Nephron progenitor cell (in vitro differentiated cells): Measurements from ENCODE around the gene CD164.
A peak's percentile ranks its signal among the peaks of the same experiment; 100 is the strongest.

Experiments
- DNase-seq: peaks from one replicate; pipeline ENCODE4 v3.0.0; 2021
- H3K27ac Mint-ChIP-seq: 2 replicates; pipeline ENCODE4 v1.8.0; 2021; ENCODE audit warnings: mild to moderate bottlenecking, moderate library complexity, mixed read lengths
- H3K27me3 Mint-ChIP-seq: 2 replicates; pipeline ENCODE4 v1.8.0; 2021; ENCODE audit warnings: mild to moderate bottlenecking, low read depth, mixed read lengths; ENCODE audit not compliant: poor library complexity
- H3K36me3 Mint-ChIP-seq: 2 replicates; pipeline ENCODE4 v1.8.0; 2021; ENCODE audit warnings: low read depth, mixed read lengths
- H3K4me1 Mint-ChIP-seq: 2 replicates; pipeline ENCODE4 v1.8.0; 2021; ENCODE audit warnings: mixed read lengths
- H3K4me3 Mint-ChIP-seq: 2 replicates; pipeline ENCODE4 v1.8.0; 2021; ENCODE audit warnings: mild to moderate bottlenecking, moderate library complexity, mixed read lengths
- H3K9me3 Mint-ChIP-seq: 2 replicates; pipeline ENCODE4 v1.8.0; 2021; ENCODE audit warnings: mild to moderate bottlenecking, moderate library complexity, mixed read lengths
- CTCF ChIP-seq: fragments of 200-600 bp; sonication (generic); IDR thresholded peaks from 2 replicates; pipeline ENCODE4 v1.5.0; 2021; ENCODE audit warnings: antibody characterized with exemption

The CD164 gene

GRCh38 chr6:109381747-109382575, at the start of gene CD164:
Gene CD164, minus strand, starts transcription at chr6:109382467. Its CDS starts 89 bp downstream, at chr6:109382378.
- Mint-ChIP-seq H3K27ac (peak within 1 kb of the TSS; percentile 100), H3K4me3 (peak within 1 kb of the TSS; percentile 94), H3K9me3 (no peaks in the 10 kb centered on the region), H3K27me3 (peaks cover 10% of the 10 kb centered on the region), H3K4me1 (peaks cover 48% of the 10 kb centered on the region), H3K36me3 (peaks cover 22% of the 10 kb centered on the region)
- DNase-seq = peak; percentile 92
- no peak for TF ChIP-seq CTCF

- DNase-seq = no peak
- peaks cover 2% of the 10 kb centered on the region for H3K27me3 Mint-ChIP-seq
- H3K4me1 Mint-ChIP-seq = peaks cover 4% of the 10 kb centered on the region
- H3K4me3 Mint-ChIP-seq = no peak overlapping the region
- H3K27ac Mint-ChIP-seq = no peak overlapping the region
- H3K36me3 Mint-ChIP-seq = no peaks in the 10 kb centered on the region
- no peaks in the 10 kb centered on the region for H3K9me3 Mint-ChIP-seq
- TF ChIP-seq CTCF = no peak
Measured at GRCh38 chr6:109429496-109429895, 47.2 kb upstream of the CD164 start.

- Mint-ChIP-seq H3K4me3 (no peak overlapping the region), H3K9me3 (no peaks in the 10 kb centered on the region), H3K27ac (no peak overlapping the region), H3K27me3 (peaks cover 2% of the 10 kb centered on the region), H3K36me3 (no peaks in the 10 kb centered on the region), H3K4me1 (peaks cover 7% of the 10 kb centered on the region)
- no peak for DNase-seq
- TF ChIP-seq CTCF = no peak
Measured at GRCh38 chr6:109428889-109429477, 46.7 kb upstream of the CD164 start.

- H3K27ac Mint-ChIP-seq = no peak overlapping the region
- DNase-seq = no peak
- H3K4me3 Mint-ChIP-seq = no peak overlapping the region
- peaks cover 4% of the 10 kb centered on the region for H3K36me3 Mint-ChIP-seq
- H3K27me3 Mint-ChIP-seq = no peaks in the 10 kb centered on the region
- no peak for TF ChIP-seq CTCF
- peaks cover 11% of the 10 kb centered on the region for H3K4me1 Mint-ChIP-seq
- H3K9me3 Mint-ChIP-seq = no peaks in the 10 kb centered on the region
Measured at GRCh38 chr6:109424946-109425345, 42.7 kb upstream of the CD164 start.

GRCh38 chr6:109421184-109421583, 38.9 kb upstream of the CD164 start:
- peaks cover 11% of the 10 kb centered on the region for H3K4me1 Mint-ChIP-seq
- H3K4me3 Mint-ChIP-seq = no peak overlapping the region
- H3K9me3 Mint-ChIP-seq = no peaks in the 10 kb centered on the region
- no peaks in the 10 kb centered on the region for H3K27me3 Mint-ChIP-seq
- H3K27ac Mint-ChIP-seq = no peak overlapping the region
- DNase-seq = no peak
- no peak for TF ChIP-seq CTCF
- H3K36me3 Mint-ChIP-seq = peaks cover 4% of the 10 kb centered on the region
